Measurements from ENCODE around the gene COL1A2.

Gene COL1A2

DNA sequence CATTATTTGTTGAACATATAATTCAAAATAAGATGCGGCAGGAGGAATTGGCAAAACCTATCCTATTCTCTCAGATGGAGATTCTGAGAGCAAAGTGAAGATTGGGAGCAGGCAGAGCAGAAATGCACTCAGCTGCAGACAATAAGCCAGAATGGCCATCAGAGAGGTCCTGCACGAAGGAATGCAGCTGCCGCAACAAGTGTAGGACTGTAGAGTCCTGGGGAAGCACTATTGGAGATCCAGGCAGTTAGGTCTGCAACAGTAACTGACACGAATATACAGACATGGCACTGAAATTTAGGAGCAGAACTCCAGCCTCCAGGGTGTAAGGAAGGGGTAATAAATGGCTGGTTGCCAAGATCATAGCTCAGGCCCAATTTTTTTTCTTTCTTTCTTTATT lies 10.4 kb upstream of the COL1A2 start:
- DNase-seq (ENCODE audit: low read depth in 2 of 2), result no peak

DNA sequence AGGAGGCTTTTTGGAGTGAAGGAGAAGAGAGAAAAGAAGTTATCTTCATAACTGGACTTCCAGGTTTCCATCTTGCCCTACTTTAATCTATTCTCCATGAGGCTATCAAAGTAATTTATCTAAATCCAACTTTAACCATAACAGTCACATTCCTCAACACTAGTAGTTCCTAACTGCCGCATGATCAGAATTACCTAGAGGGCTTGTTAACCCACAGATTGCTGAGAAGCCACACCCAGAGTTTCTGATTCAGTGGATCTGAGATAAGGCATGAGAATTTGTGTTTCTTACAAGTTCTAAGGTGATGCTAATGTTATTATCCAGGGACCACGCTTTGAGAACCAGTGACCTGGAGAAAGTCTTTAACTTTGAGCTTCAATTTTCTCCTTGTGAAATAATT lies 8.3 kb upstream of the COL1A2 start:
- DNase-seq (ENCODE audit: low read depth in 2 of 2), result no peak

DNA sequence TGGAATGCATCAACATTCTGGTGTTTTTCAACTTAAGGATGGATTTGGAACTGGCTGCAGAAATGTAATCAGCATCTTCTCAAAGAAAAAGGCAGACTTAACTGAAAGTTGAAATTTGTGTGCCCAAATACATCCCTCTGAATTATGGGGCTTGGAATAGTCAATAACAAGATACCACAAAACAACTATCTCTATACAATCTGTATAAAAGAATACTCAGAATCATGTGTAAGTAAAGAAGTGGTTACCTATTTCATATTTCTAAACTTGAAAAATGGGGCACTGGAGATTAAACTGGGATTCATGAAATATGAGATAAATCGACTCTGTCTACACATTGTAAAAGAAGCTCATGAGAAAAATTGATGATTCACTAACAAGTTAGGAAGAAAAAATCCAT lies 6.2 kb upstream of the COL1A2 start:
- DNase-seq (ENCODE audit: low read depth in 2 of 2), result no peak

DNA sequence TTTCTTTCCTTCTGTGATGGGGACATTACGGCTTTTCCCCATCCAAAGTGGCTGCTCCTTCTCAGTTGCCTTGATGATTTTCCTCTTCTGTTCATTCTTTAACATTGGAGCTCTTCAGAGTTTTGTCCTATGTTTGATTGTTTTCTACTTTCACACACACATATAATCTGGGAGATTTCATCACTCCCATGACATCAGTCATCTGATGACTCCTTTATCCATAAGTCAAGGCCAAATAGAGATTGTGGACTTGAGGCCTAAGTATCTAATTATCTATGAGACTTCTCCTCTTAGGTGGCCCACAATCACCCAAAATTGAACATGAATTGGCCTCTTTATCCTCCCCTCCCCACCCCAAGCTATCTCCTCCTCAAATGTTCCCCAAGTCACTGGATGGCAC lies 5.3 kb upstream of the COL1A2 start:
- DNase-seq (ENCODE audit: low read depth in 2 of 2), result no peak

DNA sequence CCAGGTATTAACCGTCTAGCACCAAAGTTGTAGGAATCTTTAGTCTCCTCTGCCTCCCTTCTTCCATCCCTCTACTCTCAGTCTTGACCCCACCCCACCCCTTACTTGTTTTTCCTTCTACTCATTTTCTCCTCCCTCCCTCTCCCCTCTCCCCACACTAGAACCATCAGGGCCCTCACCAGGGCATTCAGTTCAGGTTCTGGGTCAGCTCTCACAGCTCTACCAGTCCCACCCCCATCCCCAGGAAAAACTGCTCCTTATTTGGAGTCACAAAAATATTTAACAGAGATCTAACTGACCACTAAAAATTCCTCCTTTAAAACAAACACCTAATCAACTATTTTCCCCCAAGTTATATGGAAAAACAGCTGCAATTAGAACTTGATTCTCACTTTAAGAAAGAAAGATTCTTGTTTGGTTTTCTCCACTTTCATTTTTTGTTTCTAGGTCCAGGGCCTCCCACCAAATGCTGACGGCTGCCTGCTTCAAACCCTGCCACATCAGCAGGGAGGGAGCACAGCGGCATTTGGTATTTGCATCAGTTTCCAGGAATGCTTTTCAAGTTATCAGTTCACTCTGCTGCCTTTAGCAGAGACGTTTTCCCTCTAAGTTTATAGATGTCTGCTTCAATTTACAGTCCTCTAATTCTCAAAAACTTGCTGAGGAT lies 2.8 kb upstream of the COL1A2 start:
- no peak for DNase-seq (ENCODE audit: low read depth in 2 of 2)

DNA sequence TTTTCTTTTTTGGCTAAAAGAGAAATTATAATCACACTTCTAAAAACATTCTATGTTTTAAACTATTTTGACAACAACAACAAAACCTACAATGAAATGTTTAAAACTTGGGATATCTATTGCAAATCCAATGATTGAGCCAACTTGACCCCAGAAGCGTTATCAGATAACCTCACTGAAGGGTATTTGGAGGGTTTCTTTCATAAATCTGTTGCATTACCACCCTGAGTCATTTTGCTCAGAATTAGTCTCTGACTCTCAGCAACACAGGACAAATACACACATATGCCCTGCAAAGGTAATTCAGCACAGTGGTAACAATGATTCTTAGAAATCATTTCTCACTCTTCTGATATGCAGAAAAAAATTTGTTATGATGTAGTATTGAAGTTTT lies 2.3 kb upstream of the COL1A2 start:
- DNase-seq (ENCODE audit: low read depth in 2 of 2), result no peak

DNA sequence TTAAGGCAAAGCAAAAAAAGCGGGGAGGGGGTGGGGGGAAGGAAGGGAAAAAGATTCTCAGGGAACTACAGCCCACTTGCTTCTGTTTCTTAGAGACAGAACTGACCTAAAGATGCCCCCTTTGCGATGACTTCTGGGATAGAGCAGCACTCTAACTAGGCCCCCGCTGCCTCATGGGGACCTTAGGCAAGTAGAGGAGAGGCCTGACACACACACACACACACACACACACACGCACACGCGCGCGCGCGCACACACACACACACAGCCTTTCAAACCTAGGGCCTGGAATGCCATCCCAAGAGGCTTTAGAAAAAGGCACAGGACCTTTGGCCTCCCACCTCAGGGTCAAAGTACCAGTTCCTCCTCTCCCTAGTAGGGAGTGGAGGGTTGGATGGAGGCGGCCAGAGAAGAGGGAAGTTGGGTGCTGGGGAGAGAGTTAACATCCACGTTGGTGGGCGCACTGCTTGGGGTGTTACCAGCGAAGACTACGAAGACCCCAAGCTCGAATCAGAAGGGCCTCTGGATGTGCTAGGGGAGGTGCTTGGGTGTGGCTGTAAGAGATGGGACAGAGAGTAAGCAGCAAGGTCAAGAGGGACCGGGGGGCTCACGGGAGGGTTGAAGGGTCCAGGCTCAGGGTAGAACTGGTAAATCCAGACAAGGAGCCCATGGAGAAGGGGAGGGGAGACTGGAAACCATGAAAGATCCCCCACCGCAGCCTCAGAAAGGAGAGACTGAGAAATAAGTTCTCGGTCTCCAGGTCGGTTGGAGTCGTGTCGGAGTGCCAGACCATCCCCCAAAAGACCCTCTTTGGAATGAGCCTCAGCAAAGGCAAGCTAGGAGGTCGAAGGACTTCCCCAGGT lies 1.2 kb upstream of the COL1A2 start:
- no peak for DNase-seq (ENCODE audit: low read depth in 2 of 2)

DNA sequence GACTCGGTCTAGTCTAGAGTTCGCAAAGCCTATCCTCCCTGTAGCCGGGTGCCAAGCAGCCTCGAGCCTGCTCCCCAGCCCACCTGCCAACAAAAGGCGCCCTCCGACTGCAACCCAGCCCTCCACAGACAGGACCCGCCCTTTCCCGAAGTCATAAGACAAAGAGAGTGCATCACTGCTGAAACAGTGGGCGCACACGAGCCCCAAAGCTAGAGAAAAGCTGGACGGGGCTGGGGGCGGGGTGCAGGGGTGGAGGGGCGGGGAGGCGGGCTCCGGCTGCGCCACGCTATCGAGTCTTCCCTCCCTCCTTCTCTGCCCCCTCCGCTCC lies 622 bp upstream of the COL1A2 start:
- no peak for DNase-seq (ENCODE audit: low read depth in 2 of 2)

DNA sequence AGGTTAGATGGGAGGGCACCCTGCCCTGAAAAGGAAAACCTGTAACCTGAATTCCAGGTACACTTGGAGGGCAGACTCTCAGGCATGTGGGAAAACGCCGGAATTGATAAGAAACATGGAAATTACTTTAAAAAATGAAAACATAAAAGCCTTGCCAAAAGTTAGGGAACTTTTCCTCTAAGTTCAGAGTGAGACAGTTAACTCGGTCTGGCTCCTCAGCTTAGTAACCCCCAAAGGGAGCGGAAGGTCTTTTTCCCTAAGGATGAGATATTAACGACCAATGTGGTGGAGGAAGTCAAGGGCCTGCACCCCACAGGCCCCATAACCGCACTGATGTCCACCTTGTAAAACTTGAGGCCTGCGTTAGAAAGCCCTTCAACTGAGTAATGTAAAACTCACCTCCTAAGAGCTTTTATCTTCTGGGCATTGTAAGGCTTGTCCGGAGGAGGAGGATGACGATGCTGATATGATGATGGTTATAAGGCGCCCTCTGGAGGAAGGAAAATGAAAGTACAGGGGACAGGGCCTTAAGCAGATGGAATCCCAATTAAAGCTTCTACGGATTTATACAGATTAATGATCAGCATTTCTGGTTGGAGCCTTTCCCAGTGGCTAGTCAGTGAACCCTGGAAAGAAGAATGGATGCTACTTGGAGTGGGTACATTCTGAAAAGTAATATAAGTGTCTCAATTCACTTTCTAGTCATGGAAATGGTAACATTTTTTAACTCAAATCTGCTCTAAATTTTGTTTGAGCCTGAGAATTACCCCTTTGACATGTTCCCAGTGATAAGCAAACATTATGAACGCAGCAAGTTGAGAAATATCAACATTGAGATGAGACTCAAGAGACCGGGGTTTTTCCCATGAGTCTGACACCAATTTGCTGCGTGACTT lies 694 bp downstream of the COL1A2 start:
- DNase-seq (ENCODE audit: low read depth in 2 of 2), result no peak

DNA sequence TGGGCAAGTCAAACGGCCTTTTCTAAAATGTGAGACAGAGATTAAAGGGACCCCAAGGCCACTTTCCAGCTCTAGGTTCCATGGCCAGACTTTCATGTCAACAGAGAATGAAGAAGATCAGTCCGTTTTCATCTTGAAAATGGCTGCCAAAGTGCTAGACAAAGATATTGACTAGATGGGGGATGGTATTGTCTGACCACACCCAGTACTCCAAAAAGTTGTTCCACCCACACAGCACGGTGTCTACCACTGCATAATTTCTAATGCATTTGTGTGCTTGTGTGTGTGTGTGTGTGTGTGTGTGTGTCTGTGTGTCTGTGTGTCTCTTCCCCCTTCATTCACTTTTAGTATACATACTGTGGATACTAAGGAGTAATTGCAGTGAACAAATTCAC lies 1.3 kb downstream of the COL1A2 start:
- DNase-seq (ENCODE audit: low read depth in 2 of 2), result no peak

DNA sequence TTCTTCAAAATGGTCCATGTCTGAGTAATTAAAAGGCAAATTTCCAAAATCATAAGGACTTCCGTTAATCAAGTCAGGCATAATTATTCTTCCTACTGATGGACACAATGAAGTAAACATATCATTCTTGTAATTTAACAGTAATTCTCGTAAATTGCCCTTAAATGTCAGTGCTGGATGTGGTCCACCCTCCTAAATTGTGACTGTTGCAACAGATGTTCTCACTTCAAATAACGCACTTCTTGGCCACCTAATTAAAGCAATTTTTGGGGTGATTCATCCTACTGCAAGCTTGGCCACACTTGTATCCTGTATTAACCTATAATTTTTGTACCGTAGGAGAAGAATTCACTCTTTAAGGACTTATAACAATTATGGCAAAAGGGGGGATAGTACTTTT lies 1.9 kb downstream of the COL1A2 start:
- DNase-seq (ENCODE audit: low read depth in 2 of 2), result no peak

DNA sequence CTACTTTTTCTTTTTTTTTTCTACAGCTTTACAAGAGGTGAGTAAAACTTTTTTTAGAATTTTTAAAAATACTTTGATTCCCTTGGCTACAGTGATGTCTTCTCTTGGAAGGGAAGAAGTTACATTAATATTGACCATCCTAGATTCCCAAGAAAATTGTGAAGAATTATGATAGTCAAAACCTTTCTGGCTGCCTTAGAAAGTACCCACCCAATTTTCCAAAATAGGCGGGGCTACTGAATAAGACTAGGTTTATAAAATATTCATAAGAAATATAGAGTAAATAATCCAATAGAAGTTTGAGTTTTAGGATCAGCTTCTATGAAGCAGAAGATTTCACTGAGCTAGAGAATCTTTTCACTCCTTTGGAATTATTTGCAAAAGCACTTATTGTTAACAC lies 3.0 kb downstream of the COL1A2 start:
- no peak for DNase-seq (ENCODE audit: low read depth in 2 of 2)

DNA sequence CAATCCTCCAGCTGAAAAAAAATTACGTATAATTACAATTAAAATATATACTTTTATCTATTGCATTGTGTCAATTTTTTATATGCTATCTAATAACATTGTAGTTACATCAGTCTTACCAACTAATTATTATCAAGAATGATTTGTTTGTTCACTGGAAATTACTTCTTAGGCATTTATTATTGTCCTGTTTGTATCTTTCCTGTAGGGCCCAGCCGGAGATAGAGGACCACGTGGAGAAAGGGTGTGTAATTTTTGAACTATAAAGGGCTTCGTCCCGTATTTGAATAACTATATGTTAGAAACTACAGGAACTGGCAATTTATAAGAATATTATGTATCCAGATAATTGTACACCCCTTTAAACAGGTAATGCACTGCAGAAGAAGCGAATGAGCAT lies 4.1 kb downstream of the COL1A2 start:
- no peak for DNase-seq (ENCODE audit: low read depth in 2 of 2)

DNA sequence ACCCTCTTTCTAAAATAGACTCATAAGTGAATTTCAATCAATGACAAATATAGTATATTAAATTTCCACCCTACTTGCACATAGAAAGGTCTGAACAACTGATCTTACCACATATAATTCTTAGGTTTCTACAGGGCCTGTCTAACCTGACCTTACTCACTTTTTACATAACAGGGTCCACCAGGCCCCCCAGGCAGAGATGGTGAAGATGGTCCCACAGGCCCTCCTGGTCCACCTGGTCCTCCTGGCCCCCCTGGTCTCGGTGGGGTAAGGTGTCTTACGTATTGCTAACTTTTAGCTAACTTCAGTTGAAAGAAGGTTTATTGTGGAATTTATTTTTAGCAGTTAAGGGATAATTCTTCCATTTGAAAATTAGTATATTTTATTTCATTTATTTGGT lies 5.3 kb downstream of the COL1A2 start:
- no peak for DNase-seq (ENCODE audit: low read depth in 2 of 2)

DNA sequence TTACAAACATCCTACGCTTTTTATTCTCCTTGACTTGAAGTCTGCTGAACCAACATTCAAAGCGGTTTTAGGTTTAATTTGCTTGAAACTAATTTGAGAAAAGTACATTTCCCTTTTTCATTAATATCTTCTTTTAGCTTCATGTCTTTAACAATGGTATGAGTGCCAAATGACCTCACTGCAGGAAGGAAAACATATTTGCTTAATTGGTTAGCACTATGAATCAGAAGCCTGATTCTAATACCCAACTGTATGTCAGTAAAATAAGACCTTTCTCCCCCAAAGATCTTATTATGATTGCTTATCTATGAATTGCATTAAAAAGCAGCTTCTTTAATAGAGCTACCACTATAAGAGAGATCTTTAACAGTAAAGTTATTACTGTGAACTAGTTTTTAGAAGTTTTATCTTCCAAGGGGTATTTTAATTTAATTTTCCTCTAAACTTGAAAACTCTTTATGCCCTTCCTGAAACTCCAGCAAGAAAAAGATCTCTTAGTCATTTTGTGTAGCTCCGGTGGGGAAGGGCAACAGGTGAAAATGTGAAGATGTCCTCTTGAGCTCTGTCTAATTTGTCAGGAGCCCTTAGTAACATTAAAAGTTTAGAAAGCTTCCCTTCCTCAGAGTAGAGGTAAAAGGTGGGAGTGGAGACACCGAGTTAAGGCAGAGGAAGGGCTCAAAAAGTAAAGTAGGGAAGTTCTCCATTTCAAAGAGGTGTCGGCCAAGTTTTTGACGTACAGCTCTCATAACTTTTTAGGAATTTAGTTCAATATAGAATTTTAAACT lies 6.1 kb downstream of the COL1A2 start:
- DNase-seq (ENCODE audit: low read depth in 2 of 2), result no peak

DNA sequence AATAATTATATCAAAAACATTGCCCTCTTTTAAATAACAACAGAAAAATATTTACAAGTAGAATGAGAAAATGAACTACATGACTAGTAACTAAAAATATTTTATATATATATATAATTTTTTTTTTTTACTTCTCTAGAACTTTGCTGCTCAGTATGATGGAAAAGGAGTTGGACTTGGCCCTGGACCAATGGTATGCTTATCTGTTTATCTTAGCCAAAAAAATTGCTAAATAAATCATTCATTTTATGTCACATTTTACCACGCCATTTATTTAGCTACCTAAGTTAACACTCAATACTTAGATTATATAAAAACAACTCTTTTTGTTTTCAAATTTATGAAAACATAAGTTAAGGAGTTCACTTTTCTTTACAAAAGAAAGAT lies 6.7 kb downstream of the COL1A2 start:
- no peak for DNase-seq (ENCODE audit: low read depth in 2 of 2)

DNA sequence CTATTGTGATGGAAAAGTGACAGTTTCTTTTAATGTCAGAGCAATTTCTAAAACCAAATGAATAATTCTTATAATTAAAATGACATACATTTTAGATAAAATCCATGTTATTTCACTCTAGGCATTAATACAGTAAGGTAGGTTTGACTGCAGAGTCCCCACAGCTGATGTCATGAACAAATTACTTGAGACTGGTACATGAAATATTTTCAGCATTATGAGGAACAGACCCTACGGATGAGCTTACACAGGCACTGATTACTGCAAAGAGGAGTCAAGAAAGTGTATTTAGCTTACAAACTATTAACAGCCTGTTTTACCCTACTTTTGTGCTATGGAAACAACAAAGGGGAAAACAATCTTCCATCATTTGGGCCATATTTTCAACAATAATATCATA lies 8.9 kb downstream of the COL1A2 start:
- DNase-seq (ENCODE audit: low read depth in 2 of 2), result no peak

DNA sequence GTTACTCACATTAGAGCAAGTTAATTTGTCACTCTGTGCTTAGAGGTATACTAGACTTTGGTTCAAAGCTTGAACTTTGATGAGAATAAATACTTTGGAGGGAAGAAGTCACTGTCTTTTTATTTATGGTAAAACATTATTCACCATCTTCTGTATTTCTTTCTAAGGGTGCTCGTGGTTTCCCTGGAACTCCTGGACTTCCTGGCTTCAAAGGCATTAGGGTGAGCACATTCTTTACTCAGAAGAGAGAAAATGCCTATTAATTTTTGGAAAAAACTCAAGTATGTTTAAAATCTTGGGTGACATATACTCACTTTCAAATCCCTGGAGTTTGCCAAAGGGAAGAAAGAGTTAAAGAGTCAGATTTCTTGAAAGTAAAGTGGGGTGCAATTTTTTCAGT lies 10.8 kb downstream of the COL1A2 start:
- DNase-seq (ENCODE audit: low read depth in 2 of 2), result no peak

DNA sequence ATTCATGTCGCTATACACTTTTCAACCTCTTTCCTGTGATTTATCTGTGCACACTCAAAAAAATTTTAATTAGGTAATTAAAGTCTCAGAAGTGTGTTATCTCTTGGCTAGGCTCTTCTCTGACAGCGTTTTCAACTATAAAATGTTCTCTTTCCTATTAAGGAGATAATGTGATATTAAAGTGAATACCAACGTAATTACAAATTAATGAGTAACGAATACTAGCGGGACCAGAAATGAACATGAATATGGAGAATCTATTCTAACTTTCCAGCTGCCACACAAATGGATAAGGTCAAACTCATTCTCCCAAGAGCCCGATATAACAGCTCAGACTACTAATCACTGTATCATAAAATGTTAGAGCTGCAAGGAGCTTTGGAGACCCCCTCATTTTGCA lies 12.0 kb downstream of the COL1A2 start:
- no peak for DNase-seq (ENCODE audit: low read depth in 2 of 2)

DNA sequence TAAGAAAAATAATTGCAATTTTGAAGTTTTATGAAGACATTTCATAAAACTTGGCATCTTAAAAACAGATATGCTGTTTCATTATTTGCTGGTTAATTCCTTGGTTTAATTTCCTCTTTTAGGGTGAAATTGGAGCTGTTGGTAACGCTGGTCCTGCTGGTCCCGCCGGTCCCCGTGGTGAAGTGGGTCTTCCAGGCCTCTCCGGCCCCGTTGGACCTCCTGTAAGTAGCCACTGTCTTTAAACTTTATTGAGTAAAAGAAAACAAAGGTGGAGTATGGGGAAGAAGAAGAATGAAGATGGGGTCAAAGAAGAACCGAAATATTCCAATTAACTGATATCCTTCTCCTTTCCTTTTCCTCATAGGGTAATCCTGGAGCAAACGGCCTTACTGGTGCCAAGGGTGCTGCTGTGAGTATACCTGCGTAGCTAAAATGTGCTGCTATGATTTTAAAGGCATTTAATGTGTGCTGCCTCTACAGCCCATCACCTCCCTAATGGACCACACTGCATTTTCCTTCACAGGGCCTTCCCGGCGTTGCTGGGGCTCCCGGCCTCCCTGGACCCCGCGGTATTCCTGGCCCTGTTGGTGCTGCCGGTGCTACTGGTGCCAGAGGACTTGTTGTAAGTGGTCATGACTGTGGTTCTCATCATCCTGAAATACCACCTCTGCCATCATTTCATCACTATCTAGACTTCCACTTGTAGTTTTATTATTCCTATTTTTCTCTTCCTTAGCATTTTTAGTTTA lies 14.7 kb downstream of the COL1A2 start:
- no peak for DNase-seq (ENCODE audit: low read depth in 2 of 2)

All from stimulated activated CD8-positive, alpha-beta memory T cell treated with anti-CD3 and anti-CD28 coated beads, Interleukin-2, amount 100 ng/mL, for 48 hours (primary cell).